WERI-Rb-1 (cell line): ENCODE data around the gene RHOG.

ENCODE experiments used
- DNase-seq: peaks from one replicate; pipeline ENCODE4 v3.0.0-alpha.2; 2020
- H3K27ac ChIP-seq: fragments of 250-450 bp; sonication (Bioruptor Pico); 2 replicates; pipeline ENCODE4 v1.5.1; 2020; ENCODE audit warnings: mild to moderate bottlenecking, moderate library complexity
- H3K27me3 ChIP-seq: fragments of 250-450 bp; sonication (Bioruptor Pico); 2 replicates; pipeline ENCODE4 v1.5.1; 2021; ENCODE audit warnings: mild to moderate bottlenecking, low read depth, moderate library complexity; ENCODE audit not compliant: insufficient read depth, severe bottlenecking
- H3K36me3 ChIP-seq: fragments of 250-450 bp; sonication (Bioruptor Pico); 2 replicates; pipeline ENCODE4 v1.5.1; 2020; ENCODE audit warnings: mild to moderate bottlenecking, moderate library complexity
- H3K4me3 ChIP-seq: 2 replicates; pipeline ENCODE4 v1.5.1; 2011; ENCODE audit warnings: low read depth, mild to moderate bottlenecking, control low read depth, low read length
- H3K9me3 ChIP-seq: fragments of 250-450 bp; sonication (Bioruptor Pico); 2 replicates; pipeline ENCODE4 v1.5.1; 2021; ENCODE audit warnings: mild to moderate bottlenecking, moderate library complexity; ENCODE audit not compliant: severe bottlenecking
- CTCF ChIP-seq: IDR thresholded peaks from 2 replicates; pipeline ENCODE4 v1.5.1; 2011; ENCODE audit warnings: low read depth, mild to moderate bottlenecking, control low read depth, inconsistent platforms, low read length

Gene RHOG

GRCh38 chr11:3840870-3841425, at the start of gene RHOG:
Gene RHOG (minus strand): TSS chr11:3840959. CDS start chr11:3828138, 12,821 bp downstream.
- H3K9me3 ChIP-seq, result no peaks in the 10 kb centered on the region

GRCh38 chr11:3890014-3890413, 49.3 kb upstream of the RHOG start:
- Histone ChIP-seq H3K36me3 (no peaks in the 10 kb centered on the region), H3K27me3 (no peaks in the 10 kb centered on the region), H3K27ac (no peak overlapping the region), H3K4me3 (no peak overlapping the region), H3K9me3 (no peaks in the 10 kb centered on the region)
- TF ChIP-seq CTCF, result no peak
- DNase-seq, result no peak

More at GRCh38 chr11:3840870-3841425, at the start of gene RHOG:
- peak within 1 kb of the TSS; percentile 83 for H3K4me3 ChIP-seq
- H3K27ac ChIP-seq, result peak within 1 kb of the TSS; percentile 77
- no peak for TF ChIP-seq CTCF
- peaks cover 6% of the 10 kb centered on the region; the same call in 1 of the 2 replicates for H3K36me3 ChIP-seq
- DNase-seq, result peak; percentile 73
- H3K27me3 ChIP-seq, result no peaks in the 10 kb centered on the region

- Histone ChIP-seq H3K4me3 (no peak overlapping the region), H3K27ac (no peak overlapping the region), H3K27me3 (no peaks in the 10 kb centered on the region), H3K36me3 (no peaks in the 10 kb centered on the region), H3K9me3 (no peaks in the 10 kb centered on the region)
- no peak for DNase-seq
- no peak for TF ChIP-seq CTCF
These were observed 48.1 kb upstream of the RHOG start for GRCh38 chr11:3888876-3889275.

- no peak for DNase-seq
- TF ChIP-seq CTCF, result no peak
- Histone ChIP-seq H3K4me3 (no peak overlapping the region), H3K36me3 (no peaks in the 10 kb centered on the region), H3K27me3 (no peaks in the 10 kb centered on the region), H3K27ac (no peak overlapping the region), H3K9me3 (no peaks in the 10 kb centered on the region)
These were observed 46.2 kb upstream of the RHOG start for GRCh38 chr11:3886985-3887384.

GRCh38 chr11:3885855-3886254, 45.1 kb upstream of the RHOG start:
- Histone ChIP-seq H3K4me3 (no peak overlapping the region), H3K27me3 (no peaks in the 10 kb centered on the region), H3K36me3 (no peaks in the 10 kb centered on the region), H3K9me3 (no peaks in the 10 kb centered on the region), H3K27ac (no peak overlapping the region)
- no peak for DNase-seq
- TF ChIP-seq CTCF, result no peak

- TF ChIP-seq CTCF, result no peak
- no peaks in the 10 kb centered on the region for H3K36me3 ChIP-seq
- H3K4me3 ChIP-seq, result no peak overlapping the region
- H3K27me3 ChIP-seq, result no peaks in the 10 kb centered on the region
- no peaks in the 10 kb centered on the region for H3K9me3 ChIP-seq
- no peak overlapping the region for H3K27ac ChIP-seq
- no peak for DNase-seq
These were observed 41.9 kb upstream of the RHOG start for GRCh38 chr11:3882655-3883054.
